GM19463 (cell line): Measurements from ENCODE around the gene EPHB2.

Source experiments
- ATAC-seq: cut with Tn5 transposase; IDR thresholded peaks from one replicate; pipeline ENCODE4 v1.9.1; 2021; ENCODE audit warnings: mild to moderate bottlenecking, moderate library complexity; ENCODE audit not compliant: unreplicated experiment

The EPHB2 gene

GRCh38 chr1:22815421-22816066 lies 104.9 kb downstream of the EPHB2 start:
- ATAC-seq, result no peak

- no peak for ATAC-seq
These were observed 105.6 kb downstream of the EPHB2 start for GRCh38 chr1:22816067-22816775.

- no peak for ATAC-seq
These were observed 106.2 kb downstream of the EPHB2 start for GRCh38 chr1:22816803-22817202.

- ATAC-seq, result no peak
These were observed 106.8 kb downstream of the EPHB2 start for GRCh38 chr1:22817462-22817861.

- ATAC-seq, result no peak
These were observed 107.6 kb downstream of the EPHB2 start for GRCh38 chr1:22818061-22818770.

GRCh38 chr1:22819361-22819760 lies 108.7 kb downstream of the EPHB2 start:
- ATAC-seq, result no peak

GRCh38 chr1:22821027-22821426 lies 110.4 kb downstream of the EPHB2 start:
- no peak for ATAC-seq

- no peak for ATAC-seq
These were observed 111.7 kb downstream of the EPHB2 start for GRCh38 chr1:22822371-22822770.

- no peak for ATAC-seq
These were observed 113.8 kb downstream of the EPHB2 start for GRCh38 chr1:22824466-22824865.

- ATAC-seq, result no peak
These were observed 114.3 kb downstream of the EPHB2 start for GRCh38 chr1:22824975-22825374.

GRCh38 chr1:22825486-22826189 lies 115.0 kb downstream of the EPHB2 start:
- no peak for ATAC-seq

GRCh38 chr1:22826604-22827580 lies 116.3 kb downstream of the EPHB2 start:
- ATAC-seq, result no peak

- no peak for ATAC-seq
These were observed 117.2 kb downstream of the EPHB2 start for GRCh38 chr1:22827666-22828483.

GRCh38 chr1:22828484-22829308 lies 118.1 kb downstream of the EPHB2 start:
- ATAC-seq, result no peak

- no peak for ATAC-seq
These were observed 118.8 kb downstream of the EPHB2 start for GRCh38 chr1:22829309-22829989.

- ATAC-seq, result no peak
These were observed 119.5 kb downstream of the EPHB2 start for GRCh38 chr1:22830041-22830566.

GRCh38 chr1:22830757-22831340 lies 120.2 kb downstream of the EPHB2 start:
- ATAC-seq, result no peak
